Spleen (tissue), 7 donors: Measurements from ENCODE around the gene SEC14L1.

Source experiments
- CTCF ChIP-seq, 11 experiments: fragments of 200-600 bp in 7 of 11; fragments of 450-650 bp in 4 of 11; sonication (generic) in 4 of 11; IDR thresholded peaks in 8 of 11; conservative IDR thresholded peaks in 3 of 11; 1 replicate in 7 of 11; 2 replicates in 4 of 11; pipeline versions ENCODE4 v1.4.0 to v1.8.0; 2016 to 2021; ENCODE audit warnings: antibody characterized with exemption in 11 of 11, inconsistent platforms in 4 of 11, mild to moderate bottlenecking in 1 of 11
- POLR2A ChIP-seq, 3 donors: fragments of 450-650 bp; IDR thresholded peaks; one replicate each; pipeline ENCODE4 v1.5.1; 2017; ENCODE audit warnings: antibody characterized with exemption in 3 of 3, mild to moderate bottlenecking in 1 of 3
- donor health status: DM: no; HTN: no; CAD: no; lungs with moderate emphysema.
- donor health status: DM: no; HTN: no; CAD: no.
- donor health status: DM: no; HTN: no; CAD: no.

GRCh38 chr17:77144227-77144626, 3.5 kb downstream of the SEC14L1 start:
- TF ChIP-seq POLR2A (IDR thresholded peaks at IDR 0.05) (no peak), CTCF (IDR thresholded peaks at IDR 0.05 in 8 of 11, conservative IDR thresholded peaks at IDR 0.05 in 3 of 11) (no peak)
